HUES64 (cell line): ENCODE data around the gene CHL1.

Experiments
- H3K27ac ChIP-seq: 2 replicates; pipeline ENCODE4 v1.7.0; 2013; ENCODE audit warnings: low read depth, low read length, inconsistent platforms
- H3K27me3 ChIP-seq: 2 replicates; pipeline ENCODE4 v1.6.1; 2013; ENCODE audit warnings: mild to moderate bottlenecking, low read length; ENCODE audit not compliant: insufficient read depth
- H3K36me3 ChIP-seq: 2 replicates; pipeline ENCODE4 v1.6.1; 2013; ENCODE audit warnings: mild to moderate bottlenecking, low read length; ENCODE audit not compliant: insufficient read depth
- H3K4me1 ChIP-seq: 2 replicates; pipeline ENCODE4 v1.6.1; 2013; ENCODE audit warnings: mild to moderate bottlenecking, low read length, moderate library complexity; ENCODE audit not compliant: insufficient read depth
- H3K4me3 ChIP-seq: 2 replicates; pipeline ENCODE4 v1.5.1; 2013; ENCODE audit warnings: mild to moderate bottlenecking, low read length, moderate library complexity
- H3K9ac ChIP-seq: 2 replicates; pipeline ENCODE4 v1.6.1; 2013; ENCODE audit warnings: mild to moderate bottlenecking, low read depth, low read length
- H3K9me3 ChIP-seq: 2 replicates; pipeline ENCODE4 v1.6.1; 2013; ENCODE audit warnings: low read depth, low read length; ENCODE audit not compliant: insufficient read depth
- WGBS: fragments of 150-250, 120-280 bp; methylation state at CpG from one replicate; pipeline ENCODE4 v1.1.7; 2013; ENCODE audit warnings: missing lambda C conversion rate; 5-methylcytosine and 5-hydroxymethylcytosine counted together

Gene CHL1

GRCh38 chr3:195666-196065, 897 bp upstream of the CHL1 start:
- peaks cover 69% of the 10 kb centered on the region for H3K27me3 ChIP-seq
- H3K36me3 ChIP-seq, result no peaks in the 10 kb centered on the region
- no peaks in the 10 kb centered on the region for H3K4me1 ChIP-seq
- H3K4me3 ChIP-seq, result no peak overlapping the region
- H3K9me3 ChIP-seq, result peaks cover 69% of the 10 kb centered on the region
- 91% methylated on average over 6 of the region's 6 CpGs for WGBS
- no peak overlapping the region for H3K27ac ChIP-seq
- H3K9ac ChIP-seq, result no peak overlapping the region

GRCh38 chr3:197149-197827, 725 bp downstream of the CHL1 start:
- Histone ChIP-seq H3K9me3 (peaks cover 70% of the 10 kb centered on the region), H3K27me3 (peaks cover 72% of the 10 kb centered on the region), H3K4me3 (peak overlapping the region; percentile 46), H3K9ac (no peak overlapping the region), H3K4me1 (no peaks in the 10 kb centered on the region), H3K27ac (no peak overlapping the region), H3K36me3 (no peaks in the 10 kb centered on the region)
- WGBS, result 94% methylated on average over 56 of the region's 56 CpGs

GRCh38 chr3:197828-198491, 1.4 kb downstream of the CHL1 start:
- WGBS, result 94% methylated on average over 65 of the region's 66 CpGs
- Histone ChIP-seq H3K27ac (no peak overlapping the region), H3K27me3 (peaks cover 72% of the 10 kb centered on the region), H3K9ac (no peak overlapping the region), H3K4me3 (peak overlapping the region; percentile 46), H3K9me3 (peaks cover 70% of the 10 kb centered on the region), H3K36me3 (no peaks in the 10 kb centered on the region), H3K4me1 (no peaks in the 10 kb centered on the region)

- no peaks in the 10 kb centered on the region for H3K36me3 ChIP-seq
- peaks cover 69% of the 10 kb centered on the region for H3K9me3 ChIP-seq
- no peaks in the 10 kb centered on the region for H3K4me1 ChIP-seq
- H3K27me3 ChIP-seq, result peaks cover 60% of the 10 kb centered on the region
- no peak overlapping the region for H3K27ac ChIP-seq
- H3K9ac ChIP-seq, result no peak overlapping the region
- WGBS, result 96% methylated on average over 2 of the region's 2 CpGs
- no peak overlapping the region for H3K4me3 ChIP-seq
These were observed 3.3 kb downstream of the CHL1 start for GRCh38 chr3:199835-200234.

GRCh38 chr3:200758-201325, 4.3 kb downstream of the CHL1 start:
- Histone ChIP-seq H3K9ac (no peak overlapping the region), H3K36me3 (no peaks in the 10 kb centered on the region), H3K9me3 (peaks cover 67% of the 10 kb centered on the region), H3K4me3 (no peak overlapping the region), H3K27ac (no peak overlapping the region), H3K4me1 (no peaks in the 10 kb centered on the region), H3K27me3 (peaks cover 51% of the 10 kb centered on the region)
- WGBS, result no CpG with 5 or more reads among the region's 4 CpGs

GRCh38 chr3:204102-204501, 7.5 kb downstream of the CHL1 start:
- peaks cover 18% of the 10 kb centered on the region for H3K27me3 ChIP-seq
- WGBS, result 36% methylated on average over 2 of the region's 2 CpGs

GRCh38 chr3:207973-208372, 11.4 kb downstream of the CHL1 start:
- H3K9me3 ChIP-seq, result peaks cover 68% of the 10 kb centered on the region
- H3K4me1 ChIP-seq, result no peaks in the 10 kb centered on the region

More at GRCh38 chr3:204102-204501, 7.5 kb downstream of the CHL1 start:
- H3K27ac ChIP-seq, result no peak overlapping the region
- H3K9ac ChIP-seq, result no peak overlapping the region
- H3K36me3 ChIP-seq, result no peaks in the 10 kb centered on the region
- no peak overlapping the region for H3K4me3 ChIP-seq
- peaks cover 76% of the 10 kb centered on the region for H3K9me3 ChIP-seq
- no peaks in the 10 kb centered on the region for H3K4me1 ChIP-seq

GRCh38 chr3:210669-211068, 14.1 kb downstream of the CHL1 start:
- Histone ChIP-seq H3K9ac (no peak overlapping the region), H3K27ac (no peak overlapping the region), H3K27me3 (no peaks in the 10 kb centered on the region), H3K4me3 (no peak overlapping the region), H3K9me3 (peaks cover 74% of the 10 kb centered on the region), H3K4me1 (no peaks in the 10 kb centered on the region), H3K36me3 (no peaks in the 10 kb centered on the region)
- 81% methylated on average over 3 of the region's 4 CpGs for WGBS

More at GRCh38 chr3:207973-208372, 11.4 kb downstream of the CHL1 start:
- Histone ChIP-seq H3K9ac (no peak overlapping the region), H3K27ac (no peak overlapping the region), H3K27me3 (no peaks in the 10 kb centered on the region; the same call in 1 of the 2 replicates), H3K36me3 (no peaks in the 10 kb centered on the region), H3K4me3 (no peak overlapping the region)

- no peak overlapping the region for H3K4me3 ChIP-seq
- H3K9me3 ChIP-seq, result peaks cover 80% of the 10 kb centered on the region
- H3K27ac ChIP-seq, result no peak overlapping the region
- no peaks in the 10 kb centered on the region for H3K4me1 ChIP-seq
- H3K36me3 ChIP-seq, result no peaks in the 10 kb centered on the region
- WGBS, result 57% methylated on average over 4 of the region's 4 CpGs
- no peak overlapping the region for H3K9ac ChIP-seq
- H3K27me3 ChIP-seq, result no peaks in the 10 kb centered on the region
These were observed 15.9 kb downstream of the CHL1 start for GRCh38 chr3:212432-212831.

GRCh38 chr3:217099-217813, 20.7 kb downstream of the CHL1 start:
- no peaks in the 10 kb centered on the region for H3K4me1 ChIP-seq
- WGBS, result 72% methylated on average over 5 of the region's 5 CpGs
- no peak overlapping the region for H3K4me3 ChIP-seq
- H3K9ac ChIP-seq, result no peak overlapping the region
- H3K36me3 ChIP-seq, result no peaks in the 10 kb centered on the region
- H3K27ac ChIP-seq, result no peak overlapping the region
- no peaks in the 10 kb centered on the region for H3K27me3 ChIP-seq
- peaks cover 74% of the 10 kb centered on the region for H3K9me3 ChIP-seq

GRCh38 chr3:217948-218347, 21.4 kb downstream of the CHL1 start:
- Histone ChIP-seq H3K4me1 (no peaks in the 10 kb centered on the region), H3K36me3 (no peaks in the 10 kb centered on the region), H3K9ac (no peak overlapping the region), H3K27me3 (no peaks in the 10 kb centered on the region), H3K9me3 (peaks cover 74% of the 10 kb centered on the region), H3K4me3 (no peak overlapping the region), H3K27ac (no peak overlapping the region)
- WGBS, result 91% methylated on average over 2 of the region's 2 CpGs
